Measurements from ENCODE around the gene ZBTB3.
A peak's percentile ranks its signal among the peaks of the same experiment; 100 is the strongest.
"Not testable (repeated sequence)": the region's sequence is repeated elsewhere in the genome, so short reads cannot be mapped to it uniquely, and the experiment has no call there.

Gene ZBTB3

GRCh38 chr11:62757846-62758788, 4.2 kb upstream of the ZBTB3 start:
- DNase-seq (ENCODE audit: low read depth): no peak

- DNase-seq (ENCODE audit: low read depth): no peak
Measured at GRCh38 chr11:62755086-62755615, 1.2 kb upstream of the ZBTB3 start.

DNA sequence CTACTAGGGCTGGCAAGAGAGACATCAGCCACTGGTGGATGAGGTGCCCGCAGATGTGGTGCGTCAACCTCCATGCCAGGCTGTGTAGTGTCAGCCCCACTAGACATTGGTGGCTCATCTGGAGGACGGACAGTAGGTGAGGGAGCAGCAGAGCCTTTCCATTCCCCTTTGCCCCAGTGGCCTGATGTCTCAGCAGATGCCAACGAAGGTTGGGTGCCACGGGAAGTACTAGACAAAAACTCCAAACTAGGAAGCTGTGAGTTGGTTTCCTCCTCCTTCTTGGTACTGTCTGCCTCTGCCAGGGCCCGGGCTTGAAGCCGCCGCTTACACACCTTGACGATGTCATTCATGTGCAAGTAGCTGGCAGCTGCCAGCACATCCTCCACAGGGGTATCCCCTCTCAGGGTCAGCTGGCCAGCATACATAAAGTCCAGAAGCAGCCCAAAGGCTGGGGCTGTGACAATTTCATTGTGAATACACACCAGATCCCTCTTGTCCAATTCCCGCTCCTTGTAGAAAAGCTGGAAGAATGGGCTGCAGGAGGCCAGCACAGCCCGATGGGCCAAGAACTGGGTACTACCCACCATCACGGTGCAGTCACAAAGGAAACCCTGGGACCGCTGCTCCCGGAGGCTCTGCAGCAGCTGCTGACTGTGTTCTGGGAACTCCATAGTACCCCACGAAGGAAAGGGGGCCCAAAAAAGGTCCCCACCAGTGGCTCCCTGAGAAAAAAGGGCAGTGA, 795 bp downstream of the ZBTB3 start:
- DNase-seq (ENCODE audit: low read depth): no peak

DNA sequence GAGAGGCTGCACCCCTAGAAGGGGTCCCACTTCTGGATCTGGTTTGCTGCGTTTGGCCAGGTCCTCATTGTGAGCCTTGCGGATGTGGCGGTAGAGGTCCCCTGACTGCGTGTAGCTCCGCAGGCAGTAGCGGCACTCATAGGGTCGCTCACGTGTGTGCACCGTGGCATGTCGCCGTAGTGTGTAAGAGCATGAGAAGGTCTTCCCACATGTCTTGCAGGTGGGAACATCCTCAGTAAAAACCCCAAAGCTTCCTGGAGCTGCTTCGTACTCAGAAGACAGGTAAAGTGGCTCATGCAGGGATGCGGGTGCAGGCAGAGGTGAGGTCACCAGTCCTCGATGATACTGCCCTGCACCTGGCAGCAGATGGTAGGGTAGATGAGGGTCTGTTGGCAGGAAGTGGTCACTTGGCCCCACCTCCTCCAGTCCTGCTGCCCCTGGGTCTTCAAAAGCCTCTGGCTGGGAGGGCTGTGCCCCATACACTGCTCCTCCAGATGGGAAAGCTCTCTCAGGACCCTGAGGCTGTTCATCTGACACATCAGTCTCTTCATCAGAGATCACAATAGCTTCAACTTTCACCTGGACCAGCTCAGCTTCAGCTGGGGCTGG, 1.7 kb downstream of the ZBTB3 start:
- no peak for DNase-seq (ENCODE audit: low read depth)

GRCh38 chr11:62749931-62750330, 4.0 kb downstream of the ZBTB3 start:
- DNase-seq (ENCODE audit: low read depth): not testable (repeated sequence)

DNA sequence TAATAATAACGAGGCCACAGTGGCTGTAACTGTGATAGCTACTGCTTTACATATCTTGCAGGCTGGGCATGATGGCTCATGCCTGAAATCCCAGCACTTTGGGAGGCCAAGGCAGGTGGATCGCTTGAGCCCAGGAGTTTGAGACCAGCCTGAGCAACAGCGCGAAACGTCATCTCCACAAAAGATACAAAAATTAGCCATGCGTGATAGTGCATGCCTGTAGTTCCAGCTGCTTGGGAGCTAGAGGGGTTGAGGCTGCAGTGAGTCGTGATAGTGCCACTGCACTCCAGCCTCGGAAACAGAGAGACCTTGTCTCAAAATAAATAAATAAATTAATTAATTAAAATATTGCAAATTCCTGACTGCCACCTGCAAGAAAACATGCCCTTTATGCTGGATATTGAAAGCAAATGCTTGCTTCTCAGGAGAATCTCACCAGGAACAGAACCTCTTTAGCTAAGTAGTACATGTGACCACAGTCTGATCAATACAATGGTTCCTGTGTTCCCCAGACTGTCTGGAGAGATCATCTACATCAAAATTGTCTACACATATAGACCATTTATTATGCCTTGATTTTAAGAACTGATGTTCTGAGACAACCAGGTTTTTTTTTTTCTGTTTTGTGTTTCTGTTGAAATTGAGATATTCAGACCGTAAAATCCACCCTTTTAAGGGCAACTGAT, 6.3 kb downstream of the ZBTB3 start:
- DNase-seq (ENCODE audit: low read depth): no peak

DNA sequence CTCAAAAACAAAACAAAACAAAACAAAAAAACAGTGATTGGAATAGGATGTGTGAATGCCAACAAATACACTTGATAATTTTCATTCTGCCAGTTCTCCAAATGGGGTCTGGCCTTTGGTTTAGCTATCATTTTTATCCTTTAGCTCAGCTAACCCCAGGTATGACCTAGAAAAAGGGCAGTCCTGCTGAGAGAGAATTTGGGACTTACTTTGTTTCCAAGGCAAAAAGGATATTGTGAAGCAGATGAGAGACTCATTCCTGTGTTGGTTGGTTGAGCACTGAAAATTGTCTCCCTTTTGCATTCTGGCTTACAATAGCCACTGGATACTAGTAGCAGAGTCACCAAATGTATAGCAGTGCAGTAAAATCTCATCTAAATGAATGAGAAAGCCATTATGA, 16.8 kb downstream of the ZBTB3 start:
- DNase-seq (ENCODE audit: low read depth): no peak

DNA sequence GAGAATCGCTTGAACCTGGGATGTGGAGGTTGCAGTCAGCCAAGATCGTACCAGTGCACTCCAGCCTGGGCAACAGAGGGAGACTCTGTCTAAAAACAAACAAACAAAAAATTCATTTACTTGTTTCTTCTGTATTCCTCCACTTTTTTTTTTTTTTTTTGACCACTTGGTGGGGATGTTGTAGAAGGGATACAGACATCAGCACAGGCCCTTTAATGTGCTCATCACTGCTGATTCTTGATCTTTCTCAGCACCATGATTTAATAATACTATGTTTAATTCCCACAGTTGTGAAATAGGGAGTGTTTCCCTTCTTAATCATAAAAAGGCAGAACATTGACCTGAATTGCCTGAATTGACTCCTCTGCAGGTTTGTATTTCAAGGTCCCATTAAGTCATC, 21.1 kb downstream of the ZBTB3 start:
- DNase-seq (ENCODE audit: low read depth): no peak

GRCh38 chr11:62730076-62730475, 23.9 kb downstream of the ZBTB3 start:
- DNase-seq (ENCODE audit: low read depth): not testable (repeated sequence)

DNA sequence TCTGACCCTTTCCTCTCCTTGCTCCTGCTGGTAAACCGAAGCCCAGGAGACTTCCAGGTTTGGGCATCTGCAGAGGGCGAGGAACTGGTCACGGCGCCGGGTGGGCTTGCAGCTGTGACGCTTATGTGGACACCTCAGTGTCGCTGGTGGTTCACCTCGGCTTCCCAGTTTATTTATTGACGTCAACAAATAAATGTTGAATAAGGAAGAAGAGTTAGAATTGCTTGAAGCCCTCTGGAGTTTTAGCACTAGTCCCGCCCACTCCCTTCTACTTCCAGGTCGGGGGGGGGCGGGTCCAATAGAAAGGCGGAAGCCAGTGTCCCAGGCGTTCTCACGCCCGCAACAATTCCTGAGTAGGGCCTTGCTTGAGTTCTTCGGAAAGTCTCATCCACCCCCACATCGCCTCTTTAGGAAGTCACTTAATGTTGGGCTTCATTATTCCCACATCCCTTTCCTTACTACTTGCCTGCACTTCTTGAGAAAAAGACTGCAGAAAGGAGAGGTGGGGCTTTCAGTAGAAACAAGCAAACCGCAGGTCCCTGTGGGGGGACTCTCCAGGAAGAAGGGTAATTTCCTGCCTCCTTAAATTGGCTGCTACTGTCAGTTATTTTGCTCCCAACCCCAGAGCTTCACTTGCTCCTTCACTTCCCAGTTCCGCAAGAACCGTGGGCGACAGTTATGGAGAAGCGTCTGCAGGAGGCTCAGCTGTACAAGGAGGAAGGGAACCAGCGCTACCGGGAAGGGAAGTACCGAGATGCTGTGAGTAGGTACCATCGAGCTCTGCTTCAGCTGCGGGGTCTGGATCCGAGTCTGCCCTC, 25.6 kb downstream of the ZBTB3 start, which contains the start of gene TTC9C:
TTC9C (plus strand) TSS at position 316 of the 818 bp plus-strand sequence; CDS start at position 679, 363 bp downstream.
- peak; percentile 79 for DNase-seq (ENCODE audit: low read depth)

DNA sequence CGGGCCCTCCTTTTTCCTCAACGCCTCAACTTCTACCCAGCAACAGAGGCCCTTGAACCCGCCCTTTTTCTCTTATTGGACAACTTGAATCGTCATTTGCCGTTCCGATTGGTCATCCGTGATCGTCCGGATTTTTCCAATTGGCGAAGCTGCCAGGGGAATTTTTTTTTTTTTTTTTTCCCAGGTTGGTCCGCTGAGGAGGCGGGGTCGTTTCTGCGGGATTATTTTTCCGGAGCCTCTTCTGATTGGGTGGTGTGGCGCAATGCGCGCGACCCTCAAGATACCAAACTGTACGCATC, 26.1 kb downstream of the ZBTB3 start:
- peak; percentile 81 for DNase-seq (ENCODE audit: low read depth)

DNA sequence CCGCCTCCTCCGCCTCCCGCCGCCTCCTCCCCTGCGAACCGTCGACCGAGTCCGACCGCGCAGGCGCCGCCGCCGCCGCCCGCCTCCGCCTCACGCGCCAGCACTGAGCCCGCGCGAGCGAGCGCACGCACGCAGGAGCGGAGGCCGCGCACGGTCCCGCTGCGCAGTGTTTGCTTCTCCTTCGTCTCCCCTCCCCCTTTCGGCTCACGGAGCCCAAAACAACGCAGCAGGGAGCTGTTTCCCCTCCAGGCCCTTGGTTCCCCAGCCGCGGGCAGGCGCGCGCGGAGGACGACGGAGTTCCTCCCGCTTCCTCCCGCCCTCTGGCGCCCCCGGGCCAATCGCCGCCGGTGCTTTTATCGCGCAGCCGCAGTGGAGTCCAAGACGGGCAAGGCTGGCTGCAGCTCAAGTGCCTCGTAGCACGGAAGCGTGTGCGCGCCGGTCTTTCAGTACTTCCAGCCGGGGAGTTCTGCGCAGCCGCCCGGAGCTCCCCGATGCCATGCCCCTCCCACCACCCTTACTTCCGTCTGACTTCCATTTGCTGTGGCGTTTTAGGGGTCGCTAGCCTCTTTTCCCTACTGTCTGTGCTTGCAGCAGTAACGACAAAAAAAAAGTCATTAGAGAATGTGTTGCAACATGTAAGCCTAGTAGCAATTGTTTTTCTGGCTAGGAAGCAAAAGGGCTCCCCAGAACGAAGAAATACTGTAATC, 26.6 kb downstream of the ZBTB3 start, which contains the start of gene HNRNPUL2:
HNRNPUL2 (minus strand) TSS at position 293 of the 707 bp plus-strand sequence. CDS start 301 bp downstream, outside the sequence.
- DNase-seq (ENCODE audit: low read depth): peak; percentile 98

DNA sequence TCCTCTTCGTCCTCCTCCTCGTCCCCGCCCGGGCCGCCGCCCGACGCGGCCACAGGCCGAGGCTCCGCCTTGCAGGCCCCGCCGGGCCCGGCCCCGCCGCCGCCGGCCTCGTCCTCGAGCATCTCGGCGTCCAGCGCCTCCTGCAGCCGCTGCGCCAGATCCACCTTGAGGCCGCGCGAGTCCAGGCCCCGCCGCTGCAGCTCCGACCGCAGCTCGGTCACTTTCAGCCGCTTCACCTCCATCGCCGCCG, 27.1 kb downstream of the ZBTB3 start:
- DNase-seq (ENCODE audit: low read depth): peak; percentile 13

GRCh38 chr11:62726156-62726914, 27.6 kb downstream of the ZBTB3 start:
- no peak for DNase-seq (ENCODE audit: low read depth)

- no peak for DNase-seq (ENCODE audit: low read depth)
Measured at GRCh38 chr11:62725646-62726045, 28.3 kb downstream of the ZBTB3 start.

- DNase-seq (ENCODE audit: low read depth): no peak
Measured at GRCh38 chr11:62724171-62724570, 29.8 kb downstream of the ZBTB3 start.

DNA sequence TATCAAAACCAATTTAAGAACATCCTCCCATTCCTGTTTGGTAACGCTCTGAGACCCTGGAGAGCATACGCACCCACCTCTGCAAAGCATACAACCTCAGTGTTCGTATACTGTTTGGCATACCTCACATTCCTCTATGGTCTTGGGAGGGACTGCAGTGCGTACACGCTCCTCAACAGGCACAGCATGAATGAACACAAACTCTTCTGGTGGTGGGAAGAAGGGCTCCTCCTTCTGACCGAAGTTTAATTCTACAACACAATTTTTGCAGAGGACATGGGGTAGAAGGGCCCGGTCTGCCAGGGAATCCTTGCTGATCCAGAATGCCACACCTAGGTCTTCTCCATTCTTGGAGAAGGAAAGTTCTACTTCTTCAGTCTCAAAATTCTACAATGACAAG, 32.0 kb downstream of the ZBTB3 start:
- DNase-seq (ENCODE audit: low read depth): no peak

DNA sequence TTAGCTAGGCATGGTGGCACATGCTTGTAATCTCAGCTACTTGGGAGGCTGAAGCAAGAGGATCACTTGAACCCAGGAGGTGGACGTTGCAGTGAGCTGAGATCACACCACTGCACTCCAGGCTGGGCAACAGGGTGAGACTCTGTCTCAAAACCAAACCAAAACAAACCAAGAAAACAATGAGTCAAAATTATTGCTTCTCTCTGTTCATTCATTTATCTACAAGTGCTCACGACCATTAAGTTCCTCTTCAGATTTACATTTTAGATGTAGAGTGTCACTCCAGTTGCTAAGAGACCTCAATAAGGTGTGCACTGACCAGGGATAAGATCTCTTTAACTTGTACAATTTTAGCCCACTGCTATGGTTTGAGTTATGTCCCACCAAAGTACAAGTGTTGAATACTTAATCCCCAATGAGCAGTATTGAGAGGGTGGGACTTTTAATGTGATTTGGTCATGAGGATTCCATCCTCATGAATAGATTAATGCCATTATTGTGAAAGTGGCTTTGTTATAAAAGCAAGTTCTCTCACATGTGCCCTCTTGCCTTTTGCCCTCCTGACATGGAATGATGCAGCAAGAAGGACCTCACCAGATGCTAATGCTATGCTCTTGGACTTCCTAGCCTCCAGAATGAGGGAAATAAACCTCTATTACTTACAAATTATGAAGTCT, 34.5 kb downstream of the ZBTB3 start:
- DNase-seq (ENCODE audit: low read depth): no peak

GRCh38 chr11:62716816-62717215, 37.1 kb downstream of the ZBTB3 start:
- no peak for DNase-seq (ENCODE audit: low read depth)
